GM18517 (cell line): ENCODE results near the gene ANKRD2.
"Not testable (repeated sequence)": the region's sequence is repeated elsewhere in the genome, so short reads cannot be mapped to it uniquely, and the experiment has no call there.

ENCODE experiments used
- ATAC-seq: cut with Tn5 transposase; IDR thresholded peaks from one replicate; pipeline ENCODE4 v1.9.1; 2021; ENCODE audit warnings: mild to moderate bottlenecking, moderate library complexity; ENCODE audit not compliant: unreplicated experiment

The ANKRD2 gene, protein sequence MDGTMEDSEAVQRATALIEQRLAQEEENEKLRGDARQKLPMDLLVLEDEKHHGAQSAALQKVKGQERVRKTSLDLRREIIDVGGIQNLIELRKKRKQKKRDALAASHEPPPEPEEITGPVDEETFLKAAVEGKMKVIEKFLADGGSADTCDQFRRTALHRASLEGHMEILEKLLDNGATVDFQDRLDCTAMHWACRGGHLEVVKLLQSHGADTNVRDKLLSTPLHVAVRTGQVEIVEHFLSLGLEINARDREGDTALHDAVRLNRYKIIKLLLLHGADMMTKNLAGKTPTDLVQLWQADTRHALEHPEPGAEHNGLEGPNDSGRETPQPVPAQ

DNA sequence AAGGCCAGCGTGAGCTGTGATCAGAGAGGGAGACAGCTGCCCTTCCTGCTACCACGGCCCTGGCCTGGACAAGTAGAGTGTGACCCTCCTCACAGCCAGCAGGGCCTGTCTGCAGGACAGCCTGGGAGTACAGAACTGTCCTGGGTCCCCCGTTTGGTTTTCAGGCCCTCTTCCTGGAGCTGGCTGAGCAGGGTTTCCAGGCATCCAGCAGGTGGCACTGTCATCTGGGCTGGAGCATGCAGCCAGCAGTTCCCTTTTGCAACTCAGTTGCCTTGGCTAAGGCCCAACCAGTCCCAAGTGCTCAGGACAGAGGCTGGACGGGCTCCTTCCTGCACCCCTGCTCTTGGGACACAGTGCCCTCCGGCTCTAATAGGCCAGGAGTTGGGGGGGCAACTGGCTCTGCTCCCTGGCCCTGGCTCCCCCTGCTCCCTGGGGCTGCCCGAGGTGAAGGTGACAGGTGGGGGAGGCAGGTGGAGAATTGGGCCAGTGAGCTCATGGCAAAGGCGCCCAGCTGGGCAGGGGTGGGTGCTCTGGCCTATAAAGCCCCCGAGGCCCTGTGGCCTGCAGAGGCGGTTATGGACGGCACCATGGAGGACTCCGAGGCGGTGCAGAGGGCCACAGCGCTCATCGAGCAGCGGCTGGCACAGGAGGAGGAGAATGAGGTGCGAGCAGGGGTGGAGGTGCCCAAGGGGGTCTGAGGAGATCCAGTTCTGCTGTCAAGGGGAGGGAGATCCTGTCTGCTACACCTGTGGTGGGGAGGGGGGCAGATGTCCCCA lies at the start of gene ANKRD2:
Gene ANKRD2, plus strand, starts transcription at position 566 of the 776 bp plus-strand sequence. Its CDS starts 10 bp downstream, at position 576.
- no peak for ATAC-seq

DNA sequence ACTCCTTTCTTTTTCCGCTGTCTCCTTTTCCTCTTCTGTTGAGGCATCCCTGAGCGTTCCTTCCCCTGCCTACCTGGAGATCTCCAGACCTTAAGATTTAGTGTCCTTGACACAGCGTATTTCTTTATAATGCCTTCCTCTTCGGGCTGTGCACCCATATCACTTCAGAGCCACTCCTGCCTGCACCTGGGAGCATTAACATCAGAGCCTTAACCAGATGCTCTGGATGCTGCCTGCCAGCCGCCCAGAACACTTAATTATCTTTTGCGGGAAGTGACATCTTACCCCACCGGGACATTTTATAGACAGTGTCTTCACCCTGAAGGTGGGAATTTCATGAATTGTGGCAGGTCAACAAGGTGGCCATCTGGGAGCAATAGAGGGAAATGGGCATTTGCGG lies 49.6 kb upstream of the ANKRD2 start:
- ATAC-seq: no peak

DNA sequence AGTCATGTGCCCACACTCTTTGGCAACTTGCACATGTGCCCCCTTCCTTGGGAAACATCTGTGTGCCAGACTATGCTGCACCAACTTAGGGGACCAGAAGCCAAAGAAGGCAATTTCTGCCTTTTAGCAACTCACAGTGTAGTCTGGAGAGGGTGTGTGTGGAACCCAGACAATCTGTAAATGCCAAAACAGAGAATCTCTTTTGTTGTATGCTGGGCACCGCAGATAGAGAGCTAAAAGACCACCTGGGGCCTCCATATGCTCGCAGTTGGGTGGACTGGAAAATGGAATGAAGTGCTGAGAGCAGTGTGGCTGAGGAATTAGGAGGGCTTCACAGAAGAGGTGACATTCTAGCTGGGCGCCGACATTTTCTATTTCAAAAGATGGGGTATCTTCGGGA lies 47.5 kb upstream of the ANKRD2 start:
- no peak for ATAC-seq

DNA sequence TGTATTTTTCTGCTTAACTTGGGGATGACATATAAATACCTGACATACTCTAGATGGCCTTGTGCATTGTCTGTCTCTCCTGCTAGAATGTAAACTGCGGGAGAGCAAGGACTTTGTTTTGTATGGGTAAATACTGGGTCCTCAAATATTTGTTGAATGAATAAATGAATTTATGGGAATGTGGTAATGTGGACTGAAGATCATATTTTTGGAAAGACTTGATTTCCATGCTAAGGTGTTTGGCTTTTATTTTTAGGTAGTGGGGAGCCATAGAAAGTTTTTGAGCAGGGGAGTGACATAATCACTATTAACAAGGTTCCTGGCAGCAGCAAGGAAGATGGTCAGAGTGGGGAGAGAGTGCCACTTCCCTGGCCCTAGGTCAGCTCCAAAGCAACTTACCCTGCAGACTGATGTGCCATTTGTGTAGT lies 46.9 kb upstream of the ANKRD2 start:
- no peak for ATAC-seq

DNA sequence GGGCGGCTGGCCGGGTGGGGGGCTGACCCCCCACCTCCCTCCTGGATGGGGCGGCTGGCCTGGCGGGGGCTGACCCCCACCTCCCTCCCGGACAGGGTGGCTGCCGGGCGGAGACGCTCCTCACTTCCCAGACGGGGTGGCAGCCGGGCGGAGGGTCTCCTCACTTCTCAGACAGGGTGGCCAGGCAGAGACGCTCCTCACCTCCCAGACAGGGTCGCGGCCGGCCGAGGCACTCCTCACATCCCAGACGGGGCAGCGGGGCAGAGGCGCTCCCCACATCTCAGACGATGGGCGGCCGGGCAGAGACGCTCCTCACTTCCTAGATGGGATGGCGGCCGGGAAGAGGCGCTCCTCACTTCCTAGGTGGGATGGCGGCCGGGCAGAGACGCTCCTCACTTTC lies 43.7 kb upstream of the ANKRD2 start:
- ATAC-seq: not testable (repeated sequence)

DNA sequence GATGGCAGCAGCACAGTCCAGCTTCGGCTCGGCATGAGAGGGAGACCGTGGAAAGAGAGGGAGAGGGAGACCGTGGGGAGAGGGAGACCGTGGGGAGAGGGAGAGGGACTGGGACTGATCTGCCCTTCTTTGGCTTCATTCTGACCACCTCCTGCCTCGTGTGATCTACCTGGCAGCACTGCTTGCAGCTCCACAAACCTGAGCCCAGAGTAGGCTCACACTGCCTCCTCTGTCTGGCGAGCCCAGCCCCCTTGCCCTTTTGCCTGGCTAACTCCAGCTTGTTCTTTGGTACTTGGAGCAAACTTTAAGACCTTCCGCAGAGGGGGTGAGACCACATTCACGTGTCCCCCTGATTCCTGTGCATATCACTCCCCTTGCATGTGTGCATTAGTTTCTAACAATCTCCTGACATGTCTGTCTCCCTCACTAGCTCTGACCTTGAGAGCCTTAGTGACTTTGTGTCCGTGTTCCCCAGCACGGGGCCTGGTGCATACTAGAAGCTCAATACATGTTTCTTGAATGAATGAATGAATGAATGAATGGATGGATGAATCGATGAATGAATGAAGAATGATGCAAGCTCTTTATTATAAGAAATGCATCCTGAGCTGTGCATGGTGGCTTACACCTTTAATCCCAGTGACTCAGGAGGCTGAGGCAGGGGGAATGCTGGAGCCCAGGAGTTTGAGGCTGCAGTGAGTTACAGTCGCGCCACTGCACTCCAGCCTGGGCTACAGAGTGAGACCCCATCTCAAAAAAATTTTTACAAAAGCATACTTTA lies 42.7 kb upstream of the ANKRD2 start:
- ATAC-seq: no peak

DNA sequence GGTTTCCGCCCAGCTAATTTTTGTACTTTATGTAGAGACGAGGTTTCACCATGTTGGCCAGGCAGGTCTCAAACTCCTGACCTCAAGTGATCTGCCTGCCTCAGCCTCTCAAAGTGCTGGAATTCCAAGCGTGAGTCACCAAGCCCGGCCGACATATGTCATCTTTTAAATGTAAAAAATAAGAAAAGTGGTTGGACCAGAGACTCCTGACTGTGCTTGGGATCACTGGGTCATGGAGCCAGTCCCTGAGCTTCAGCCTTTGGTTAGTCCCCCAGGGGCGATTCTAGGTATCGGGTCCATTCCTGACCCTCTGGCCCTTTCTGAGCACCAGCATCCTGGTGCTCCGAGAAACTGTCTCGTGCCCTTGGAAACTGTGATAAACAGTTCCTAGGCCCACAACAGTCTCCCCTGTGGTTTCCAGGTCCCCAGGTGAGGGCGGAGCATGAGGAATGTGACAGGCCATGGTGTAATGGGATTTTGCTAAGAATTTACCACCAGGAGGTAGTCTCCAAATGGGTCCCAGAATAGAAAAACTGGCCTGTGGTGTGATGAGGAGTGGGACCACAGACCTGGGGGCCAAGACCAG lies 41.1 kb upstream of the ANKRD2 start:
- no peak for ATAC-seq

DNA sequence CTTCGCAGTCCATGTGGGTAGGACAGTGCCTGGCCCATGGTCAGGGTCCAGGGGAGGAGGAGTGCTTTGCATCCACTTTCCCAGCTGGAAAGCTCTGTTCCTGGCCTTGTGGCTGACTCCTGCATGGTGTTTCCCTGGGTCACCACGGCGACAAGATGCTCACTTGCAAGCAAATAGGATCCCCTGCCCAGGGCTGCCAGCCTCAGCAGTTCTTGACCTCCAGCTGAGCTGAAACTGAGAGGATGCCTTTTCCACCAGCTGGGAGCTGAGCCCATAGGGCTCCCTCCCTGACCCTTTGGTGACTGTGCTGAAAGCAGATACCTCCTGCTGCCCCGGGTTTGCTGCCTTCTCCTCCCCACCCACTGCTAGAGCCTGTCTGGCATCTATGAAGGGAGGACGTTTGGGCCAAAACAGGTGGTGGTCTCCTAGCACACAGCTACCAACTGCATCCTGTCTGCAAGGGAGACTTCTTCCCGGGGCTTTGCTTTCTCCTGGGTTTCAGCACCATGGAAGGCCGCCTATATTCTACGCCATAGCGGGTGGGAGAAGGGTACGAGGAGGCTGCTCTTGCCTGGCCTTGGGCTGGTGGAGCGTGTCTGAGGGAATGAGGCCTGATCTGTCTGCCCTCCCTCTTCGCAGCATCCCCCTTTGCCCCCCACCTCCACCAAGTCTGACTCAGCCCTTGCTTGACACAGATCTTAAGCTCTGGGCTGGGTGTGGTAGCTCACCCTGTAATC lies 39.5 kb upstream of the ANKRD2 start:
- no peak for ATAC-seq

DNA sequence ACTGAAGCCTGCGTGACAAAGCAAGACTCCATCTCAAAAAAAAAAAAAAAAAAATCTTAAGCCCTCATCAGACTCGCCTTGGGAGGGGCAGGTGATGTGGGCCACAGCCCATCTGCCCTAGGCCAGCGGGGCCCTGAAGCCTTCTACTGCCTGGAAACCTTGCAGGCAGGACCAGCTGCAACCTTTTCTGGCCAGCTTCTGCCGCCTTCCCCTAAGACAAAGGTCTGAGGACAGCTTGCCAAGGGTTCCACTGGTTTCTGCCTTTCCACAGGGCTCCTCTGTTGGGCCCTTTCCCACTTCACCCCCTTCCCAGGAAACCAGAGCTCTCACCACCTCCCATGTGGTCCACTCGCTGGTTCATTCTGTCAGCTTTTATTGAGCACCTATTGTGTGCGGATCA lies 38.7 kb upstream of the ANKRD2 start:
- no peak for ATAC-seq

DNA sequence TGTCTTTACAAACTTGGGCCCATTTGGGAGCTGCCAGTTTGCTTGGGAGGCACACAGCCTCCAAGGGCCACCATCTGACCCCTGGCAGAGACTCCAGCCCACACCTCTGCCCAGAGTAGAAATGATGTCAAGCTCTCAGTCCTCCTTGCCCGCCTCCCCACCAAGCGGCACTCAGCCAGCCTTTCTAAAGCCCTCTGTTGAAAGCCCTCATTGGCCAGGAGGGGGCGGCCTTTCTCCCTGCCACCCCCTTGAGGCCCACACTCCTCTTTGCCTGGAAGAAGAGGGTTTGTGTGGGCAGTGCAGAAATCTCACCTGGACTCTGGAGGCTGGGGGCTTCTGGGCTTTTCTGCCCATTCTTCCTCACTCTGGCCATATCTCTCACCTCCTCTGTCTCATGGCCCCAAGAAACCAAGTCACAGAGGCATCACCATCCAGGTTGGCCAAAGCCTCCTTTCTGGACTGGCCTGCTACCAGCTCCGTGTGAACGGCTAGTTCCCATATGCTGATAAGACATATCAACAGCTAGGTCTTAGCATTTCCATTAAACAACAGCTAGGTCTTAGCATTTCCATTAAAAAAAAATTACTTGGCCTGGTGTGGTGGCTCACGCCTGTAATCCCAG lies 37.7 kb upstream of the ANKRD2 start:
- ATAC-seq: no peak

DNA sequence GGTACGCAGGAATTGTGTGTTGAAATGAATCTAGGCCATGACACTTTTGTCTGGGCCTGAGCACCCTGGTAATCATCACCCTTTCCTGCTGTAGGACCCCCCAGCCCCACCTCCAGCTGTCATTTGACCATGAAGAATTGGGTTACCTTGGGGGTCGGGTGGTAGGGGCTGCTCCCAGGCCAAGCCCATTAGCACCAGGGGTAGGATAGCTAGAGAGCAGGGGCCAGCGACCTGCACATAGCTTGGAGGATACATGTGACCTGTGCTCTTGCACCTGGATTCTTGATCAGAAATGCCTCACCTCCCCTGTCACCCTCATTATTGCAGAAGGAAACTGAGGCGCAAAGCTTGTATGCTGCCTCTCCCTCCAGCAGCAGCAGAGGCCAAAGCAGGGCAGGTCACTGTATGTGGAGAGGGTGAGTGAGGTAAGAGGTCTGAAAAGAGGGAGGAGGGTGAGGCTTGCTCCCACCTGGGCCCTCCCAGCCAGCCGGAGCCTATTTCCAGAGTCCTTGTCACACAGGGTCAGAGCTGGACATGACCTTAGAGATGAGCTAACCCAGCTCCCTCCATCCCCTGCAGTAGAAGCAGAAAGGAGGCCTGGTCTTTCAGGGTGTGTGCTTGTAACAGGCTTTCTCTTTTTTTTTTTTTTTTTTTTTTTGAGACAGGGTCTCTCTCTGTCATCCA lies 35.3 kb upstream of the ANKRD2 start:
- ATAC-seq: no peak

DNA sequence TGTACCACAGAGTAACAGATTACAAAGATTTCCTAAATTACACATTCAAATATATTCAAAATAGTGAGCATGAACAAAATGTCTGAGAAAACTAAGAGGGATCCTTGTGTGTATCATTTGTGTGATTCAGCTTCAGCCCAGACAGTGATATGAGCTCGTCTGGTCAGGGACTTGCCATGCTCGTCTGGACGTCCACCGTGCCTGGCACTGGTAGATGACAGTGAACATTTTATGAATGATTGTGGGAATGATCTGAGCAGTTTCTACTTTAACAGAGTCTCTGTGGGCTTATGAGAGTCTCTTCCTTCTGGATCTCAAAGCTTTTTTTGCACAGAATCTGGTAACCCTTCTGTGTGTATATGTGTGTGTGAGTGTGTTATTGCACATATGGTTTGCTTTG lies 34.2 kb upstream of the ANKRD2 start:
- no peak for ATAC-seq

DNA sequence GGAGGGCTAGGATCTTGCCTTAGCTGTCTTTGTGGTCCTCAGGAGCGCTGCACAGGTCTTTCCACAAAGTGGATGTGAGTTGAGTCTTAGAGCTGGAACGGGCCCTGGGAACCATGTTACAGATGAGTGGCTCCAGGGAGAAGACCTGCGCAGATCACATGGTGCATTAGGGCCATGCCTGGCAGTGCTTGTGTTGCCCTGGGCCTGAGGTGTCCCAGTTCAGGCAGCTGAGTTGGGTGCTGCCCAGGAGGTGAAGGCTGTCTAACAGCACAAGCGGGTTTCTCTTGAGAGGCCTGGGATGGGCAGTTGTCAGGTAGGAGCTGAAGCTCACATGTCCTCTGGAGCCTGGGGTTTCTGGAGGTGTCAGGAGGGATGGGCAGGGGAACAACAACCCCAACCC lies 33.7 kb upstream of the ANKRD2 start:
- no peak for ATAC-seq

DNA sequence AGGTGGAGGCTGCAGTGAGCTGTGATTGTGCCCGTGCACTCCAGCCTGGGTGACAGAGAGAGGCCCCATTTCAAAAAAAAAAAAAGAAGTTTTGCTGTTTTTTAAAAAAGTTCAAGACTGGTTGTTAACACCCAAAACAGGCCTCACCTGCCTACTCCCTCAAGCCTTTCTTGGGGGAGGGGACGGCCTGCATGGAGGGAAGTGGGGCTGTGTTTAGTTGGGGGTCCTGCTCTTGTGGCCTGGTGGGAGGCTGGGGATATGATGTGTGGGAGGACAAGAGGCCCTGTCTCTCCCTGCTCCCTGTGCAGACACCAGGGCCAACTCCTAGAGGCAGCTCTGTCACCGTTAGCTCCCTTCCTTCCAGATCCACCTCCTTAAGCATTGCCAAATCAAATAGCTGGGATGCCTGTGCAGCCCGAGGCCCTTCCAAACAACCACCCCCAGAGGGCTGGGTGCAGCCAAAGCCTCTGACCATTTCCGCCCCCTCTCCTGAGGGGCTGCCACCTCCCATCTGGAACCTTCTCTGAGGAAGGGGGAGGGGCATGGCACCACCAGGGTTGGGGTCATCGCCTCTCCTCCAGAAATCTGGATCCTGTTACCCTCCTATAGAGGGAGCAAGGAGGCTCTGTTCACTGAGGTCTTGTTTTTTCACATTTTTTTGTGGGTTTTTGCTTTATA lies 32.9 kb upstream of the ANKRD2 start:
- no peak for ATAC-seq

DNA sequence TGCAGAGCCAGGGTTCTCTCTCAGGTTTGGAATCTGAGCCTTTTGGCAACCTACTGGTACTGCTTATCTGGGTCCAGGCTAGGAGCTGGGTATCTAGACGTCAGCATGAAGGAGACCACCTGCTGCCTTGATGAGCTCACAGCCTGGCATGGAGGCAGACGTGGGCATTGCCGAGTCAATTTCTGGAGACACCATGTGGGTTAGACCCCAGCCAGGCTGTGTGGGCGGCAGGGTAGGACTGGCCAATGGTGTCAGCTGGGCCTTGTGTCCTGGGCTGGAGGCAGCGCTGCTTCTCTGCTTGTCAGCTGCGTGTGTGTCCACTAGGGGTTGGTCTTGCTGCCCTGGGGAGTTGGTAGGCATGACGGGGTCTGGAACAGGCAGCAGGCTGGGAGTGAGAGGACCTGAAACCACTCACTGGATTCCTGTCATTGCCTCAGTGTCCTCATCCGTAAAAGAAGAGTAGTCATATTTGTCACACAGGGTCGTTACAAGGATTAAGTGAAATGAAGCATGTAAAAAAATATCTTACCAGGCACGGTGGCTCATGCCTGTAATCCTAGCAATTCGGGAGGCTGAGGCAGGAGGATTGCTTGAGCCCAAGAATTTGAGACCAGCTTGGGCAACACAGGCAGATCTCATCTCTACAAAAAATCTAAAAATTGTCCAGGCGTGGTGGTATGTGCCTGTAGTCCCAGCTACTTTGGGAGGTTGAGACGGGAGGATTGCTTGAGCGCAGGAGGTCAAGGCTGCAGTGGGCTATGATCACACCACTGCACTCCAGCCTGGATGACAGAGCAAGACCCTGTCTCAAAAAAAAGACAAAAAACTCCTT lies 31.7 kb upstream of the ANKRD2 start:
- ATAC-seq: no peak

DNA sequence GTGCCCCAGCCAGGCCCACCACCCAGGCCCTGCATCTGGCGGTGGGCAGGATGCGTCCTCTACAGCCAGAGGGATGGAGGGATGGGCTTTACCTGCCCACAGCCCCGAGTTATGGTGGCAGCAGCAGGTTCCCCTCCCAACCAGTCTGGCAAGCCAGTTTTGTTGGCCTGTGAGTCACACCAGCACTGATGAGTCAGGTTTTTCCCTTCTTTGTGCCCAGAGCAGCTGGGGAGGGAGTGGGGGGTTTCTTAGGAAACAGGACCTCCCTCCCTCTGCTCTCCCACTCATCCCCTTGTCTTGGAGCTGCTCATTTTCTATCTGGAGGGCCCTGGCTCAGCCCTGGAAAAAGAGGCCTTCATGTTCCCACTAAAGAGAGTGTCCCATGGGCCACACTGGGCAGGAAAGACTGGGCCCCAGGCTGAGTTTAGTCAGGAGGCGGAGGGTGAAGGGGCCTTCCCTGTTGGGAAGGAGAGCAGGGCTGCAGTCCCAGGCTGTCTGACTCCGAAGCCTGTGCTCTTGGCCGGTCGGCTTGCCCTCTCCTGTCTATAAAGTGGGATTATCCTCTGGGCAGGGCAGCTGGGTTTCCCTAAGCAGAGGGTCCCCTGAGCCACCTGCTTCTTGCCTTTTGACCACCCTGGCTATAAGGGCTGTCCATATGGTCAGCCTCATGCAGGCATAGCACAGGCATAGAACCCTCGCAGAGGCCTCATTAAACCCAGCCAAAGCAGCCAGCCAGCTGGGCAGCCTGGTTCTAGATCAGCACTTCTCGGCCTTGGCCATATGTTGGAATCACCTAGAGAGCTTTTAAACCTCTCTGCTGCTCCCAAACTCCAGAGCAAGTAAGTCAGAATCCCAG lies 30.2 kb upstream of the ANKRD2 start:
- ATAC-seq: no peak

DNA sequence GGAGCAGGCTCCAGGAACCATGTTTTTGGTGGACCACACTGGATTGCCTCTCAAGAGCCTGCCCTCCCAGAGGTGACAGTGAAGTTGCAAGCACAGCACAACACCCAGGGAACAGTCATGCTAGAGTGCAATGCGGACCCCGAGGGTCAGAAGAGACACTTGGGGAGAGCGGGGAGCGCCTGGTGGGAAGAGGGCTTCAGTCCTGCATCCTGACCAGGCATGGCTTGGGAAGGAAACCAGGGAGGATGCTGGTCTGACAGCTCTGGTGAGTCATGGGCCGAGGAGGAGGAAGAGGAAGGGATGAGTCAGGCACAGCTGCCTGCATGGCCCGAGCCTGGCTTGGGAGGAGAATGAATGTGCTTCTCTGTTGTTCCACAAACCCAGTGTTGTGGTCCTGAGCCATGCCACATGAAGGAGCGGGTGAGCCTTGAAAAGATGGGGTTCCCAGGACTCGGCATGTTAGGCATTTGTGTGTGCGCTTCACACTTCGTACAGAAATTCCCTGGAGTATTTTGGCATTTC lies 29.5 kb upstream of the ANKRD2 start:
- no peak for ATAC-seq
